Neutrophil (primary cell): ENCODE results near the gene HOXA9.

Source experiments
- H3K27ac ChIP-seq: fragments of 200-600 bp; sonication (generic); 2 replicates; pipeline ENCODE4 v1.5.1; 2016; ENCODE audit warnings: mild to moderate bottlenecking, moderate library complexity
- H3K27me3 ChIP-seq: fragments of 200-600 bp; sonication (generic); 2 replicates; pipeline ENCODE4 v1.6.0; 2016; ENCODE audit warnings: mild to moderate bottlenecking
- H3K36me3 ChIP-seq: fragments of 200-600 bp; sonication (generic); 2 replicates; pipeline ENCODE4 v1.5.1; 2017
- H3K4me1 ChIP-seq, 2 experiments: fragments of 200-600 bp in 1 of 2; sonication (generic) in 1 of 2; 1 replicate in 1 of 2; 2 replicates in 1 of 2; pipeline versions ENCODE4 v1.5.1 to v1.6.1; 2013 to 2016; ENCODE audit warnings: low read depth in 1 of 2, low read length in 1 of 2, mild to moderate bottlenecking in 1 of 2, moderate library complexity in 1 of 2; ENCODE audit not compliant: control insufficient read depth in 1 of 2, insufficient read depth in 1 of 2
- H3K4me3 ChIP-seq, 2 experiments: fragments of 200-600 bp in 1 of 2; sonication (generic) in 1 of 2; 1 replicate in 1 of 2; 2 replicates in 1 of 2; pipeline ENCODE4 v1.5.1; 2013 to 2016; ENCODE audit warnings: low read depth in 1 of 2, low read length in 1 of 2, mild to moderate bottlenecking in 1 of 2, moderate library complexity in 1 of 2
- H3K9me3 ChIP-seq: fragments of 200-600 bp; sonication (generic); 2 replicates; pipeline ENCODE4 v1.5.1; 2016
- TF ChIP-seq, protein P1 (sequence below): fragments of 200-600 bp; sonication (generic); IDR thresholded peaks from 2 replicates; pipeline ENCODE4 v1.5.1; 2016; ENCODE audit warnings: antibody characterized with exemption

Gene HOXA9

DNA sequence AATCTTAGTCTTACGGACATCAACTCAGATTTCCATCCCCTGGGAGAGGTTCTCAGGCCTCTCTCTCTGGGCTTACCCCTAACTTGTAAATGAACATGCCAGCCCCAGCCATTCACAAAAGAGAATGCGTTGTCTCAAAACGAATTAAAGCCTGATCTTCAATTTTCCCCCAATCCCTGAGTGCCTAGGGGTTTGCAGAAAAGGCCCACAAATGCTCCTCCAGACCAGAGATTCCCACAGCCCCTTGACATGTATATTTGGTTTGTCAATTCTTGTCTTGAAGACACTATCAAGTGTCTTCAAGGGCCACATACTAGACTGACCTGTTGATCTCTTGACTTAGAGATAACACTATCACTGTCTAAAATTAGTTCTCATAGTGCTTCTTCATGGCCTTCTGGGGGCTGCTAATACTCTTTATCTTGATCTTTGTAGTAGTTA is 46.4 kb upstream of the HOXA9 start:
- H3K4me1 ChIP-seq, result peaks cover 0 to 6% of the 10 kb centered on the region in 2 experiments
- H3K4me3 ChIP-seq, result no peak overlapping the region
- peaks cover 100% of the 10 kb centered on the region for H3K27me3 ChIP-seq
- TF ChIP-seq, protein P1, sequence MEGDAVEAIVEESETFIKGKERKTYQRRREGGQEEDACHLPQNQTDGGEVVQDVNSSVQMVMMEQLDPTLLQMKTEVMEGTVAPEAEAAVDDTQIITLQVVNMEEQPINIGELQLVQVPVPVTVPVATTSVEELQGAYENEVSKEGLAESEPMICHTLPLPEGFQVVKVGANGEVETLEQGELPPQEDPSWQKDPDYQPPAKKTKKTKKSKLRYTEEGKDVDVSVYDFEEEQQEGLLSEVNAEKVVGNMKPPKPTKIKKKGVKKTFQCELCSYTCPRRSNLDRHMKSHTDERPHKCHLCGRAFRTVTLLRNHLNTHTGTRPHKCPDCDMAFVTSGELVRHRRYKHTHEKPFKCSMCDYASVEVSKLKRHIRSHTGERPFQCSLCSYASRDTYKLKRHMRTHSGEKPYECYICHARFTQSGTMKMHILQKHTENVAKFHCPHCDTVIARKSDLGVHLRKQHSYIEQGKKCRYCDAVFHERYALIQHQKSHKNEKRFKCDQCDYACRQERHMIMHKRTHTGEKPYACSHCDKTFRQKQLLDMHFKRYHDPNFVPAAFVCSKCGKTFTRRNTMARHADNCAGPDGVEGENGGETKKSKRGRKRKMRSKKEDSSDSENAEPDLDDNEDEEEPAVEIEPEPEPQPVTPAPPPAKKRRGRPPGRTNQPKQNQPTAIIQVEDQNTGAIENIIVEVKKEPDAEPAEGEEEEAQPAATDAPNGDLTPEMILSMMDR, result no peak
- no peak overlapping the region for H3K27ac ChIP-seq
- H3K9me3 ChIP-seq, result no peaks in the 10 kb centered on the region
- no peaks in the 10 kb centered on the region for H3K36me3 ChIP-seq

GRCh38 chr7:27211084-27211446 is 45.7 kb upstream of the HOXA9 start:
- H3K4me1 ChIP-seq, result peaks cover 0 to 6% of the 10 kb centered on the region in 2 experiments
- no peak overlapping the region for H3K27ac ChIP-seq
- no peaks in the 10 kb centered on the region for H3K9me3 ChIP-seq
- TF ChIP-seq, protein P1, result no peak
- H3K27me3 ChIP-seq, result peaks cover 100% of the 10 kb centered on the region
- H3K36me3 ChIP-seq, result no peaks in the 10 kb centered on the region
- H3K4me3 ChIP-seq, result no peak overlapping the region

DNA sequence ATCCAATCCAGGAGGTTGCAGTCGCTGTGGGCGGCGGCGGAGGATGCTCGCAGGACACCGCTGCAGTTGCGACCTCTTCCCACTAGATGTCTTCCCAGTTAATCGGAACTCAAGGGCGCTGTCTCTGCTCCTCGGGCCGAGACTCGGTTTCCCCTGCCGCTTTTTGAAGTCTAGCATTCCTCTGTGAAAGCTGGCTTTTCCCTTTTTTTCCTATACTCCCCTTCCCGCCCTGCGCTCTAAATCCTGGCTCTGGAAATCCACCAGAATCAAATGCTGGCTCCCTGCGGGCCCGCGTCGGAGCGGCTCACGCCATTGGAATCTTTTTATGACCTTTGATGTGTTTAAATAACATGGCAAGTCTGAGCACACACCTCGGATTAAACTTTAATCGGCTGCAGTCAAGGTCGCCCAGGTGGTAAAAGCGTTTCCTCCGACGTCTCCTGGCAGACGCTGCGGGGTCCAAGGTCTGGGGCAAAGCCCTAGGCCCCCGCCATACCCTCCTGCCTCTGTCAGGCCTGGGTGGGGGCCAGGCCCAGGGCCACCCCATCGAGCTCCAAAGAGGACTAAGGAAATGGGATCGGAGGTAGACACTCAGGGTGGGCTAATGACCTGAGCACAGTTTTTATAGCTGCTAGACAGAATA is 45.2 kb upstream of the HOXA9 start:
- Histone ChIP-seq H3K27me3 (peaks cover 100% of the 10 kb centered on the region), H3K4me3 (no peak overlapping the region)

DNA sequence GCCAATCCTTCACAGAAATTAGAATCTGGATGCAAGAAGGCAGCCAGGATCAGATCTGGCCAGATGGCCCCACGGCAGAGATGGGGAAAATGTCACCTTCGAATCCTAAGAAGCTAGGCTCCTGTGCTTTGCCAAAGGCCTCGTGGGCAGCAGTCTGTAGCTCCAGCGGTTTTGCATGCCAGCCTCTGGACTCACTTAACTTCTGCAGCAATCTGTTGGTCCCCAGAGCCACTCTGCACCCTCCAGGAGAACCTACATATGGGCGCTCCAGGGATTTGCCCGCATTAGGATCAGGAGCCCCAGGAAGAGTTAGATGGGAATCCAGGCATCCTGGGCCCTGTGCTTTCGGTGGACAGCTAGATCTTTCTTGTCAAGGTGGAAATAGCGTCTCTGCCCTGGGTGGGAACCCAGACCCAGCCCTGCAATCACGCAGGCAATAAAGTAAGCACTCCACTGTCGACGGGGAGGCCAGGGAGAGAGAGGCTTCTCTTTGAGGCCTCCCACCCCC is 44.6 kb upstream of the HOXA9 start:
- H3K4me1 ChIP-seq, result peaks cover 2 to 13% of the 10 kb centered on the region in 2 experiments
- no peaks in the 10 kb centered on the region for H3K36me3 ChIP-seq
- H3K4me3 ChIP-seq, result no peak overlapping the region
- no peaks in the 10 kb centered on the region for H3K9me3 ChIP-seq
- TF ChIP-seq, protein P1, result no peak
- peaks cover 100% of the 10 kb centered on the region for H3K27me3 ChIP-seq
- H3K27ac ChIP-seq, result no peak overlapping the region

More for the DNA sequence above, 45.2 kb upstream of the HOXA9 start:
- H3K9me3 ChIP-seq, result no peaks in the 10 kb centered on the region
- H3K4me1 ChIP-seq, result peaks cover 0 to 7% of the 10 kb centered on the region in 2 experiments
- no peaks in the 10 kb centered on the region for H3K36me3 ChIP-seq
- no peak overlapping the region for H3K27ac ChIP-seq
- TF ChIP-seq, protein P1, result no peak

DNA sequence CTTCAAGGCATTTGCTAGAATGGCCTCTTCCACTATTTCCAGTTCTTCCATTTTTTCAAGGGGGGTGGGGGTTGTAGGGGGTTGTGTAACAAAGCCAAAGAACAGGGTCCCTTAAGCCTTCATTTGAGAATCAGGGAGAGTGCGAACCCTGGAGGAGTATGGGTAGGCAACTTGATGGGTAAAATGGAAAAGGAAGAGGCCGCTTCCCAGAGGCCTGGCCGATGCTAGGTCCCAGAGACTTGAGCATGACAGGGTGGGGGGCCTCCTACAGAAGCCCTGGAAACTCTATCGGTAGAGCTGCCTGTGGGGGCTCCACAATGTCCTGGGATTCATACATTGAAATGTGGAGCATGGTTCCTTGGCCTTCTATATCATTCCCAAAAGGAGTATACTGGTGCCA is 43.7 kb upstream of the HOXA9 start:
- peaks cover 100% of the 10 kb centered on the region for H3K27me3 ChIP-seq
- no peak overlapping the region for H3K27ac ChIP-seq
- TF ChIP-seq, protein P1, result no peak
- H3K36me3 ChIP-seq, result no peaks in the 10 kb centered on the region
- peaks cover 6 to 15% of the 10 kb centered on the region in 2 experiments for H3K4me1 ChIP-seq
- no peaks in the 10 kb centered on the region for H3K9me3 ChIP-seq
- H3K4me3 ChIP-seq, result no peak overlapping the region
